ENCODE data around the gene SDF2L1.
"Not testable (repeated sequence)": the region's sequence is repeated elsewhere in the genome, so short reads cannot be mapped to it uniquely, and the experiment has no call there.

Gene SDF2L1

DNA sequence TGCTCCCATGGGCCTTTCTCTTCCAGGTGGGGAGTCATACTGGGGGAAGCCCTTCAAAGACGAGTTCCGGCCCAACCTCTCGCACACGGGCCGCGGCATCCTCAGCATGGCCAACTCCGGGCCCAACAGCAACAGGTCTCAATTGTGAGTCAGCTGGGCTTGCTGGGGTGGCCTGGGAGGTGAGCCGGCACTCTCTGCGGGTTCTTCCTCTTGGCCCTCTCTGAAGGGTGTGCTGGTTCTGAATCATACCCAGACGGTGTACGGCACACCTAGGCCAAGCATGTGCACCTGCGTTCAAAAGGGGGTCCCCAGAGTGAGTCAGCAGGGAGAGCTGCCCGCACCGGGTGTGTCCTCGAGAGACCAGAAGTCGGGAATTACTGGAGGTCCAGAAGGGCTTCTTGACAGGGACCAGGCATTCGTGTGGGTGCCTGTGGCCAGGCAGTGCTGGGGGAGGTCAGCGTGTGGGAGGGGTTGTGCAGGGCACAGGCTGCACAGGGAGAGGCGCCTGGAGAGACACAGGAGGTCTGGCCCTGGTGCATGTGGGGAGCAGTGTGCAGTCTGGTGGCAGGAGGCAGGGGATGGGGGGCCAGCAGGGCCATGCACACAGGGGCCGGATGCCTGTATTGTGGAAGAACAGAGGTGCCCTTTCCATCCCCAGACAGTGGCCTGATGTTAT lies 46.7 kb downstream of the SDF2L1 start:
- no peak for DNase-seq

DNA sequence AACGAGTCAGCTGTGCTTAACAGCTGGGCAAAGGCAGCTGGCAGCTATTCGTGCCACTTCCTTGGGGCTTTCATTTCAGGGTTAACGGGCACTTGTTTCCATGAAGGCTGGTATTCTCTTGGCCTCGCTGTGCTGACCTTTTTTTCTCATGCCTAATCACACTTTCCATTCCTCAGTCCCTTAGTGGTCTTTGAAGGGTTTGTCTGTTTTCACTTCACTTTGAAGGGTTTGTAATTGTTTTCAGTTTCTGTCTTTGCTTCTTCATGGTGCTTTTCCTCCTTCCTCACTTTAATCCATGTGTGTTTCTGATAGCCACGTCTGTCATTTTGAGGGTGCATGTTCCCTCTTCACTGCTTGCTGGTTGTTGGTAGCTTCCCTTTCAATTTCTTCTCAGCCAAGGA lies 48.3 kb downstream of the SDF2L1 start:
- DNase-seq = no peak

DNA sequence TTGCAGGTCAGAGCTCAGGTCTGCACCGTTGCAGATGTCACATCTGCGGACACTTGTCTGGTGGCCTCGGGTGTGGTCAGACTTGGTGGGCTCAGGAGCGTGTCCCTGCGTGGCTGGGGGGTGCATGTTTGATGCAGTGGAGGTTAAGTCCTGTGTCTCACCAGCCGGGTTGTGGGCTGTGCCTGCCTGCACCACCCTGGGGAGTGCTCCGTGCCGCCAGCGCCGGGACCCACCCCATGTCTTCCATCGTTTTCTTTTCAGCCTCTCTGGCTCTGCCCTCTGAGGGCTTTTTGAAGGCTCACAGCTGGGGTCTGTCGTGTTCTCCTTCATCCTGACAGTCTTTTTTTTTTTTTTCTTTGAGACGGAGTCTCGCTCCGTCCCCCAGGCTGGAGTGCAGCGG lies 49.7 kb downstream of the SDF2L1 start:
- DNase-seq = no peak

DNA sequence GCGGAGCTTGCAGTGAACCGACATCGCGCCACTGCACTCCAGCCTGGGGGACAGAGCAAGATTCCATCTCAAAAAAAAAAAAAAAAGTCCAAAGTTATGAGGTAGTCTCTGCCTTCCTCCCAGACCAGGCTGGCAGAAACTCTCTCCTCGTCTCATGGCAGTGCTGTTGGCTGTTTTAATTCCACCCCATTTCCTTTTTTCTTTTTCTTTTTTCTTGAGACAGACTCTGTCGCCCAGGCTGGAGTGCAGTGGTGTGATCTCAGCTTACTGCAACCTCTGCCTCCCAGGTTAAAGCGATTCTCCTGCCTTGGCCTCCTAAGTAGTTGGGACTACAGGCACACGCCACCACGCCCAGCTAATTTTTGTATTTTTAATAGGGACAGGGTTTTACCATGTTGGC lies 50.8 kb downstream of the SDF2L1 start:
- not testable (repeated sequence) for DNase-seq

DNA sequence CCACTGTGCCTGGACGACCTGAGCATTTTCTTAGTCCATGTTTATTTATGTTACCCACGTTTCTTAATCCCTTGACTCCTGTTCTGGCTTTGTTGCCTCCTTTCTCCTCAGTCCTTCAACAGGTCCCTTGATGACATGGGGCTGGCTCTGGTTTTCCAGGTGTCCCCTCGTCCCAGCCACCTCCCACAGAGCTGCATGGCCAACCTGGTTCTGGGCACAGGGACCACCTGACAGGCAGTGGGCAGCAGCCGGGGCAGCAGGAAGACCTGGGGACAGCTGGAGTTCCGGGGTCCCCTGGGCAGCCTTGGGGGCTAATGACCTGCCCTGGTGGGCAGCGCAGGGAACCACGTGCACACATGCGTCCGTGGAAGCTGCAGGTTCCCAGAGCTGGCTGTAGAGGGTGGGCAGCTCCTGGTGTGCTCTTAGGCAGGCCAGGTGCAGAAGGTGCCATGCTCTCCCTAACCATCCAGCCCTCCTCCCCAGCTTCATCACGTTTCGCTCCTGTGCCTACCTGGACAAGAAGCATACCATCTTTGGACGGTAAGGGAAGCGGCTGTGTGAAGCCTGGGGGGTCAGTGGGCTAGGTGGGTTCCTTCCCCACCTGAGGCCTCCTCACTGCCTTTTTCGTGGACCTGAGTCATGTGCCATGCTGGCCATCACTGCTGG lies 51.4 kb downstream of the SDF2L1 start:
- no peak for DNase-seq
